SK-N-SH (cell line): ENCODE results near the gene ZNF785. TPM values are rescaled to one million over a fixed set of nuclear protein-coding genes. Genes with fewer than 3 reads are reported as not detected.

ENCODE experiments used
- CTCF ChIA-PET: fragments of 300-600, 350-600 bp; formaldehyde crosslinking; extraction: SDS; loops from one replicate; lab custom pipeline; 2021; lab: Yijun Ruan, JAX
- POLR2A ChIA-PET: fragments of 350-600 bp; sonication (Branson Sonifier 250); formaldehyde crosslinking; extraction: SDS; loops from one replicate; lab custom pipeline; 2020; ENCODE audit warnings: antibody characterized with exemption, inconsistent platforms; lab: Yijun Ruan, JAX
- DNase-seq: peaks from one replicate; pipeline ENCODE4 v3.0.0; 2012
- H2AFZ ChIP-seq: fragments of 200-600 bp; sonication (generic); 2 replicates; pipeline ENCODE4 v1.8.1; 2016; ENCODE audit warnings: antibody characterized with exemption, mild to moderate bottlenecking, low read depth
- H3F3A ChIP-seq: fragments of 200-600 bp; sonication (generic); replicated peaks from 2 replicates; pipeline ENCODE3; 2016; ENCODE audit warnings: antibody characterized with exemption, mild to moderate bottlenecking; ENCODE audit not compliant: insufficient read depth
- H3K27ac ChIP-seq, 2 experiments: fragments of 200-500 bp in 1 of 2; fragments of 200-600 bp in 1 of 2; sonication (Bioruptor generic) in 1 of 2; sonication (generic), shearing (Covaris generic) in 1 of 2; 2 replicates each; pipeline versions ENCODE4 v1.5.1 to v1.6.1; 2014 to 2016; ENCODE audit warnings: low read depth in 2 of 2, inconsistent platforms in 1 of 2, low read length in 1 of 2, mild to moderate bottlenecking in 1 of 2, mixed read lengths in 1 of 2
- H3K27me3 ChIP-seq: fragments of 200-600 bp; sonication (generic), shearing (Covaris generic); 2 replicates; pipeline ENCODE4 v1.6.1; 2016; ENCODE audit warnings: mixed run types; ENCODE audit not compliant: insufficient read depth
- H3K36me3 ChIP-seq, 2 experiments: fragments of 200-500 bp in 1 of 2; fragments of 200-600 bp in 1 of 2; sonication (Bioruptor generic) in 1 of 2; sonication (generic) in 1 of 2; replicated peaks in 1 of 2; 2 replicates each; pipeline versions ENCODE3 to v1.5.1; 2014 to 2016; ENCODE audit warnings: low read length in 1 of 2, mild to moderate bottlenecking in 1 of 2; ENCODE audit not compliant: insufficient read depth in 2 of 2, control insufficient read depth in 1 of 2
- H3K4me1 ChIP-seq, 2 experiments: fragments of 200-500 bp in 1 of 2; fragments of 200-600 bp in 1 of 2; sonication (Bioruptor generic) in 1 of 2; sonication (generic), shearing (Covaris generic) in 1 of 2; 2 replicates each; pipeline versions ENCODE4 v1.5.1 to v1.6.1; 2014 to 2016; ENCODE audit warnings: low read depth in 1 of 2, low read length in 1 of 2, mixed run types in 1 of 2; ENCODE audit not compliant: insufficient read depth in 2 of 2, control insufficient read depth in 1 of 2
- H3K4me2 ChIP-seq: fragments of 200-600 bp; sonication (generic), shearing (Covaris generic); 2 replicates; pipeline ENCODE4 v1.6.1; 2017; ENCODE audit warnings: mixed run types
- H3K4me3 ChIP-seq, 2 experiments: fragments of 200-500 bp in 1 of 2; fragments of 200-600 bp in 1 of 2; sonication (Bioruptor generic) in 1 of 2; sonication (generic), shearing (Covaris generic) in 1 of 2; 2 replicates each; pipeline versions ENCODE4 v1.5.1 to v1.8.1; 2014 to 2016; ENCODE audit warnings: low read depth in 2 of 2, inconsistent platforms in 1 of 2, low read length in 1 of 2, mild to moderate bottlenecking in 1 of 2, mixed read lengths in 1 of 2, moderate library complexity in 1 of 2
- H3K79me2 ChIP-seq: fragments of 200-600 bp; sonication (generic); 2 replicates; pipeline ENCODE4 v1.8.1; 2017; ENCODE audit warnings: mild to moderate bottlenecking; ENCODE audit not compliant: insufficient read depth
- H3K9ac ChIP-seq: fragments of 200-600 bp; sonication (generic); 2 replicates; pipeline ENCODE4 v1.6.1; 2017; ENCODE audit warnings: mixed run types
- H3K9me2 ChIP-seq: fragments of 200-600 bp; sonication (generic); 2 replicates; pipeline ENCODE4 v1.6.1; 2017; ENCODE audit warnings: mixed run types
- H3K9me3 ChIP-seq: fragments of 200-600 bp; sonication (generic); 2 replicates; pipeline ENCODE4 v1.6.1; 2017; ENCODE audit warnings: mixed run types, mild to moderate bottlenecking, moderate library complexity
- H4K20me1 ChIP-seq: fragments of 200-600 bp; sonication (generic); 2 replicates; pipeline ENCODE4 v1.6.1; 2017; ENCODE audit warnings: mild to moderate bottlenecking, mixed run types; ENCODE audit not compliant: insufficient read depth
- ELF1 ChIP-seq: IDR thresholded peaks from 2 replicates; pipeline ENCODE4 v1.4.0; 2012
- EP300 ChIP-seq, 2 experiments: IDR thresholded peaks; 2 replicates each; pipeline versions ENCODE4 v1.4.0 to v1.6.1; 2012; ENCODE audit warnings: borderline replicate concordance in 1 of 2, low read depth in 1 of 2, low read length in 1 of 2
- EZH2phosphoT487 ChIP-seq: fragments of 200-600 bp; sonication (generic); IDR thresholded peaks from 2 replicates; pipeline ENCODE4 v1.6.1; 2017; ENCODE audit warnings: low read depth, mixed run types, mild to moderate bottlenecking, antibody characterized with exemption, moderate library complexity, borderline replicate concordance
- FOXM1 ChIP-seq: IDR thresholded peaks from 2 replicates; pipeline ENCODE4 v1.4.0; 2012; ENCODE audit warnings: low read depth, mild to moderate bottlenecking
- GATA2 ChIP-seq: sonication (generic); formaldehyde crosslinking; IDR thresholded peaks from 2 replicates; pipeline ENCODE4 v1.5.0; 2020; ENCODE audit warnings: mild to moderate bottlenecking, missing genetic modification reagents
- MAX ChIP-seq: IDR thresholded peaks from 2 replicates; pipeline ENCODE4 v1.4.0; 2012; ENCODE audit warnings: low read depth
- RCOR1 ChIP-seq: fragments of 150-350 bp; IDR thresholded peaks from 2 replicates; pipeline ENCODE4 v1.6.1; 2017; ENCODE audit warnings: antibody characterized with exemption, low read length
- SIN3A ChIP-seq: IDR thresholded peaks from 2 replicates; pipeline ENCODE4 v1.6.1; 2012; ENCODE audit warnings: low read depth, mild to moderate bottlenecking, low read length, moderate library complexity, borderline replicate concordance
- TAF1 ChIP-seq: IDR thresholded peaks from 2 replicates; pipeline ENCODE4 v1.6.1; 2012; ENCODE audit warnings: low read depth, mild to moderate bottlenecking, low read length, moderate library complexity, borderline replicate concordance
- TCF12 ChIP-seq: IDR thresholded peaks from 2 replicates; pipeline ENCODE4 v1.4.0; 2012
- YY1 ChIP-seq: IDR thresholded peaks from 2 replicates; pipeline ENCODE4 v1.4.0; 2012; ENCODE audit warnings: low read depth, mild to moderate bottlenecking
- WGBS: methylation state at CpG from one replicate; pipeline ENCODE4 v1.1.6; 2017; ENCODE audit warnings: low lambda C conversion rate; 5-methylcytosine and 5-hydroxymethylcytosine counted together
- polyA plus RNA-seq, 3 experiments: library from polyadenylated mRNA; depleted of rRNA; stranded (reverse); fragments of >200 nt; gene quantifications; 2 replicates each; pipeline ENCODE4 v1.2.3, GENCODE V29; 2012
- TF ChIP-seq, protein P1 (sequence below): IDR thresholded peaks from 2 replicates; pipeline ENCODE4 v1.4.0; 2012; ENCODE audit warnings: low read depth, borderline replicate concordance
- TF ChIP-seq, protein P2 (sequence below): IDR thresholded peaks from 2 replicates; pipeline ENCODE4 v1.6.1; 2012; ENCODE audit warnings: mild to moderate bottlenecking, low read depth, low read length, moderate library complexity

The ZNF785 gene
- polyA plus RNA-seq, 1 of the 3 experiments (the other 2 are of a cell fraction), result 8.8 TPM

DNA sequence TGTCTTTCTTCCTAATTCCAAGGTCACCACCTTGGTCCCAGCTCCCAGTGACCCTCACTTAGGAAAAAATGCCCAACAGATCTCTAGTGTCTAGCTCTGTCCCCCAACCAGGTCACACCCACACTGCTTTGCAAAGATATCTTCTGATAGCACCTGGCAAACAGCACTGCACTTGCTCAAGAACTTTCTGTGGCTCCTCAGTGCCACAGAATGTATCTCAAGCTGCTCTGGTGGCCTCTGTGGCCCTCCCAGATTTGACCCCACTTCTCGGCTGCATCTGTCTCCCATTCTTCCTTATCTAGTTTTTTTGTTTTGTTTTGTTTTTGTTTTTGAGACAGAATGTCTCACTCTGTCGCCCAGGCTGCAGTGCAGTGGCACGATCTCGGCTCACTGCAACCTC lies 19.0 kb downstream of the ZNF785 start:
- Histone ChIP-seq H4K20me1 (no peaks in the 10 kb centered on the region), H3K9me3 (no peaks in the 10 kb centered on the region), H3K36me3 (no peaks in the 10 kb centered on the region), H3F3A (peaks cover 9% of the 10 kb centered on the region), H3K27ac (no peak overlapping the region), H3K4me2 (no peak overlapping the region), H3K9ac (no peak overlapping the region), H3K27me3 (no peaks in the 10 kb centered on the region), H2AFZ (no peak overlapping the region), H3K9me2 (no peaks in the 10 kb centered on the region), H3K79me2 (no peaks in the 10 kb centered on the region; the same call in 1 of the 2 replicates), H3K4me1 (peaks cover 0 to 7% of the 10 kb centered on the region in 2 experiments; a peak in 1 of 4 replicates), H3K4me3 (no peak overlapping the region)
- ChIA-PET CTCF (interaction anchor here (1.1 to 1.8 kb wide), 4 partner anchors 15 to 136 kb away, joined by 3 to 7 read pairs (median 4); partner anchors contain the start of genes DCTPP1 and ZNF747), POLR2A (interaction anchor here (1.3 kb wide), 1 partner anchor 9 kb away, joined by 4 read pairs; no protein-coding TSS in a partner anchor)
- TF ChIP-seq EP300 (IDR thresholded peaks at IDR 0.05; ENCODE audit: borderline replicate concordance in 1 of 2, low read depth in 1 of 2, low read length in 1 of 2) (no peak), TAF1 (no peak), ELF1 (no peak), TCF12 (no peak), YY1 (no peak), MAX (no peak), GATA2 (CRISPR knock-in tag) (no peak), EZH2phosphoT487 (no peak), RCOR1 (no peak), FOXM1 (no peak)
- TF ChIP-seq, protein P1, sequence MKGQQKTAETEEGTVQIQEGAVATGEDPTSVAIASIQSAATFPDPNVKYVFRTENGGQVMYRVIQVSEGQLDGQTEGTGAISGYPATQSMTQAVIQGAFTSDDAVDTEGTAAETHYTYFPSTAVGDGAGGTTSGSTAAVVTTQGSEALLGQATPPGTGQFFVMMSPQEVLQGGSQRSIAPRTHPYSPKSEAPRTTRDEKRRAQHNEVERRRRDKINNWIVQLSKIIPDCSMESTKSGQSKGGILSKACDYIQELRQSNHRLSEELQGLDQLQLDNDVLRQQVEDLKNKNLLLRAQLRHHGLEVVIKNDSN, result no peak
- TF ChIP-seq, protein P2, sequence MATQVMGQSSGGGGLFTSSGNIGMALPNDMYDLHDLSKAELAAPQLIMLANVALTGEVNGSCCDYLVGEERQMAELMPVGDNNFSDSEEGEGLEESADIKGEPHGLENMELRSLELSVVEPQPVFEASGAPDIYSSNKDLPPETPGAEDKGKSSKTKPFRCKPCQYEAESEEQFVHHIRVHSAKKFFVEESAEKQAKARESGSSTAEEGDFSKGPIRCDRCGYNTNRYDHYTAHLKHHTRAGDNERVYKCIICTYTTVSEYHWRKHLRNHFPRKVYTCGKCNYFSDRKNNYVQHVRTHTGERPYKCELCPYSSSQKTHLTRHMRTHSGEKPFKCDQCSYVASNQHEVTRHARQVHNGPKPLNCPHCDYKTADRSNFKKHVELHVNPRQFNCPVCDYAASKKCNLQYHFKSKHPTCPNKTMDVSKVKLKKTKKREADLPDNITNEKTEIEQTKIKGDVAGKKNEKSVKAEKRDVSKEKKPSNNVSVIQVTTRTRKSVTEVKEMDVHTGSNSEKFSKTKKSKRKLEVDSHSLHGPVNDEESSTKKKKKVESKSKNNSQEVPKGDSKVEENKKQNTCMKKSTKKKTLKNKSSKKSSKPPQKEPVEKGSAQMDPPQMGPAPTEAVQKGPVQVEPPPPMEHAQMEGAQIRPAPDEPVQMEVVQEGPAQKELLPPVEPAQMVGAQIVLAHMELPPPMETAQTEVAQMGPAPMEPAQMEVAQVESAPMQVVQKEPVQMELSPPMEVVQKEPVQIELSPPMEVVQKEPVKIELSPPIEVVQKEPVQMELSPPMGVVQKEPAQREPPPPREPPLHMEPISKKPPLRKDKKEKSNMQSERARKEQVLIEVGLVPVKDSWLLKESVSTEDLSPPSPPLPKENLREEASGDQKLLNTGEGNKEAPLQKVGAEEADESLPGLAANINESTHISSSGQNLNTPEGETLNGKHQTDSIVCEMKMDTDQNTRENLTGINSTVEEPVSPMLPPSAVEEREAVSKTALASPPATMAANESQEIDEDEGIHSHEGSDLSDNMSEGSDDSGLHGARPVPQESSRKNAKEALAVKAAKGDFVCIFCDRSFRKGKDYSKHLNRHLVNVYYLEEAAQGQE, result no peak
- DNase-seq, result no peak
- WGBS, result 85% methylated on average over 4 of the region's 4 CpGs

DNA sequence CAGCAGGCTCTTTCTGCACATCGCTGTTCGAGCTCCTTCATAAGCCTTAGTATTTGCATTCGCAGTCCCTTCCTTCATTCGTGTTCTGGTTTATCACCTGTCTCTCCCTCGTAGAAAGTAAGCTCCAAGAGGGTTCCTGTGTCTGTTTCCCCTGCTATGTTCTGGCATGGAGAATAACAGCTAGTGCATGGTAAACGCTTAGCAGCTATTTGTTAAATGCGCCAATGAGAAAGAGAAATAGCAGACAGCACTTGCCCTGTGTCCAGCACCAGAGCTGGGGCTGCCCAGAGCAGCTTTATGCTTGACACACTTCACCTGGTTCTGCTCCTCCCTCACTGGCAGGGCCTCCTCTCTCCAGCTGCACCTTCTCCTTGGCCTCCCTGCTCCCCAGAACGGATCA lies 19.5 kb downstream of the ZNF785 start:
- 63% methylated on average over 8 of the region's 8 CpGs for WGBS

More for the DNA sequence above, 19.5 kb downstream of the ZNF785 start:
- CTCF ChIA-PET, result interaction anchor here (1.1 to 1.8 kb wide), 4 partner anchors 15 to 136 kb away, joined by 3 to 7 read pairs (median 4); partner anchors contain the start of genes DCTPP1 and ZNF747
- H3K79me2 ChIP-seq, result no peaks in the 10 kb centered on the region; the same call in 1 of the 2 replicates
- no peak overlapping the region for H3K9ac ChIP-seq
- H3F3A ChIP-seq, result peaks cover 5% of the 10 kb centered on the region
- no peaks in the 10 kb centered on the region for H3K36me3 ChIP-seq
- no peak overlapping the region for H3K4me2 ChIP-seq
- no peaks in the 10 kb centered on the region for H3K9me3 ChIP-seq
- no peak for DNase-seq
- no peak overlapping the region for H3K4me3 ChIP-seq
- H3K27me3 ChIP-seq, result no peaks in the 10 kb centered on the region
- peaks cover 0 to 7% of the 10 kb centered on the region in 2 experiments; a peak in 1 of 4 replicates for H3K4me1 ChIP-seq
- no peak for TF ChIP-seq SIN3A
- POLR2A ChIA-PET, result interaction anchor here (1.3 to 1.5 kb wide), 2 partner anchors 9 to 30 kb away, joined by 3 to 4 read pairs; no protein-coding TSS in a partner anchor
- H3K9me2 ChIP-seq, result no peaks in the 10 kb centered on the region
- H2AFZ ChIP-seq, result no peak overlapping the region
- no peak overlapping the region for H3K27ac ChIP-seq
- no peaks in the 10 kb centered on the region for H4K20me1 ChIP-seq
